Activated CD4-positive, alpha-beta T cell treated with anti-CD3 and anti-CD28 coated beads, Interleukin-2, amount 50 U/mL, for 24 hours (primary cell): ENCODE data around the gene NRROS.
"Not testable (repeated sequence)": the region's sequence is repeated elsewhere in the genome, so short reads cannot be mapped to it uniquely, and the experiment has no call there.

Source experiments
- DNase-seq, 2 donors: peaks; one replicate each; pipeline ENCODE4 v3.0.0-alpha.2; 2020; ENCODE audit warnings: low read depth in 1 of 2, low spot score in 1 of 2

The NRROS gene

GRCh38 chr3:196639483-196640296, at the start of gene NRROS:
Gene NRROS, plus strand, starts transcription at chr3:196639694. Its CDS starts 14,846 bp downstream, at chr3:196654540.
- peak; percentile 48 to 61 for DNase-seq

- no peak for DNase-seq
Measured at GRCh38 chr3:196590279-196590678, 49.2 kb upstream of the NRROS start.

DNA sequence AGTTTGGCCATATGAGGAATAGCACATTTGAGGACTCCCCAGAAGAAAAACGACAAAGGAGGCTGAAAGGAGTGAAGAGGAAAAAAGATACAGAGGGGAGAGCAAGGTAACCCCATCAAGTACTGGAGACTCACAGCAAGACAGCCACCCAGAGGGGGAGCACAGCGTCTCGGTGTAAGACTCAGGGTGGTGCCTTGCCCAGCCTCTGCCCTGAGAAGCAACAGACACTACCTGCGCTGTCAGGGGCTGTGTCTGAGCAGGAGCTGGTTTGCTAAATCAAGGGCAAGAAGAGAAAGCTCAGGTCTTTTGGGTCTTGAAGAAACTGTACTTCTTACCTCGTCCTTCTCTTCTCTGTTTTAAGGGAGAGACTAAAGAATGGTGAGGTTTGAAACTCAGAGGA, 43.1 kb upstream of the NRROS start:
- no peak for DNase-seq

GRCh38 chr3:196597971-196598733, 41.3 kb upstream of the NRROS start:
- DNase-seq, result not testable (repeated sequence)

DNA sequence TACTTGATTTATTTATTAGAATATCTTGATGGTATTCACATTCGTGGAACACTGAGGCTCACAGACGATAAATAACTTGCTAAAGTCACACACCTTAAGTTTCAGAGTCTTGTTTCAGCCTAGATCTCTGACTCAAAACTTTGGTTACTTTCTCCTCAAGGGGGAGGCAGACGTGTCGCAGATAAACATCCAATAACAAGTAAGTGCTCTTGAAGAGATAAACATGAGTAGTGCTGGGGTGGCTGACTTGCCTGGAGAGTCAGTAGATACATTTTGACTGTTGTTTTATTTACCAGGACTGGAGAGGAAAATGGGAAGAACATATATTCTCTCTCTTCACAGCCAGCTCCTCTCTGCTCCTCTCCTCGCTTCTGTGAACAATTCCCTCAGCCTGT, 39.8 kb upstream of the NRROS start:
- DNase-seq, result no peak

GRCh38 chr3:196600359-196600758, 39.1 kb upstream of the NRROS start:
- no peak for DNase-seq

DNA sequence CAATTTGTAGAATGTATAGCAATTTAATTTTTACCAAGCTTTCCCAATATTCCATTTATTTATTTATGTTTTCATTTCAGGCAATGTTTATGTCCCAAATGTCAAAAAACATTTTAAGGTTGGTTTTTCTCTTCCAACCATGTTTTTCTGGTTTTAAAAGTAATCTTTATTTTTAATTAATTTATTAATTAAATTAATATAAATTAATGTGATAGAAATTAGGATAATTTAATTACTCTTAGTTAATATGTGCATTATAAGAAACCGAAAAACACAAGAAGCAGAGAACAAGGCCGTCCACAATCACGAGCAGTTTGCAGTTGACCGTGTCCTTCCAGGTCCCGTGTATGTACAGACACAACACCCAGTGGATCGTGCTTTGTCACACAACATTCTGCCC, 36.8 kb upstream of the NRROS start:
- no peak for DNase-seq

GRCh38 chr3:196603683-196604082, 35.8 kb upstream of the NRROS start:
- DNase-seq, result no peak

DNA sequence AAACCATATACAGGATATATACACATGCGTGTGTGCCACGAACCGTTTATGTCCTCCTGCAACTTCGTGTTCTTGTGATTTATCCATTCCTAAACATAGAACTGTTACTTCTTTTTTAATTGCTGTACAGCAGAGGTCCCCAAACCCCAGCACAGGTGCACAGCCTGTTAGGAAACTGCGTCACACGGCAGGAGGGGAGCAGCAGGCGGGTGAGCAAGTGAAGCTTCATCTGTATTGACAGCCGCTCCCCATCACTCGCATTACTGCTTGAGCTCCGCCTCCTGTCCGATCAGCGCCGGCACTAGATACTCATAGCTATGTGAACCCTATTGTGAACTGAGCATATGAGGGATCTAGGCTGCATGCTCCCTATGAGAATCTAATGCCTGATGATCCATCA, 34.9 kb upstream of the NRROS start:
- DNase-seq, result peak in 1 of 2 donors; percentile 15

DNA sequence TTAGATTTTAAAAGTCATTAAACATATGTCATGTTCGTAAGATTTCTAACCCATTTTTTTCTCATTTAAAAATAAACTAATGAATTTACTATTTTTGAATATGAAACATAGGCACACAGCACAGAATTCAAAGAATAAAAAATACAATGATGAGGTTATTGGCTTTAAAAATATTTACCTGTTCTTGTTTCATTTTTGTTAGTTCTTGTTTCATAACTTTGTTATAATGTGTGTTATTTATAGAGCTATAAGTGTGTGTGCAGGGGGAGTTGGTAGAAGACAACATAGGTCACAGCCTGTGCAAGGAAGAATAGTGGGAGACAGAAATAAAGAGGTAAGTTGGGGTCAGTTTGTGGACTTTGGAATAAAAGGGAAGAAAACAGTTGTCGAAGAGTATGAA, 30.8 kb upstream of the NRROS start:
- DNase-seq, result no peak

DNA sequence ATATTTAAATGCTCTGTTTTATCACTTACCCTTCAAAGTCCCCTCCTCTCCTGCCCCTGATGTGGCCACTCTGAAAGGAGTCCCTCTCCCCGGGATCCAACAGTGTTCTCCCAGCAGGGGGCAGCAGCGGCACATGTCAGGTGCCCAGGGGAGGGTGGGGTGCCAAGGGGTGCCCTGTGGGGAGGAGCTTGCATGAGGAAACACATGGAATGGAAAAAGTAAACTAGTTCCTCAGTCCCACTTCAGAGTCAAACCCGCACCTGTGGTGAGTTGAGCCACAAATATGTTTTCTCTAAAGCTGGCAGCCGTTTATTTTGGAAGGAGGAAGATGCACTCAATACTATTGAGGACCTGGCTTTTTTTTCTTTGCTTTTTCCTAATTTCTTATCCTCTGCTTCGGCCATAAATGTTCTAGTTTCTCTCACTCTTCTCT, 30.1 kb upstream of the NRROS start:
- DNase-seq, result peak; percentile 90 to 94

DNA sequence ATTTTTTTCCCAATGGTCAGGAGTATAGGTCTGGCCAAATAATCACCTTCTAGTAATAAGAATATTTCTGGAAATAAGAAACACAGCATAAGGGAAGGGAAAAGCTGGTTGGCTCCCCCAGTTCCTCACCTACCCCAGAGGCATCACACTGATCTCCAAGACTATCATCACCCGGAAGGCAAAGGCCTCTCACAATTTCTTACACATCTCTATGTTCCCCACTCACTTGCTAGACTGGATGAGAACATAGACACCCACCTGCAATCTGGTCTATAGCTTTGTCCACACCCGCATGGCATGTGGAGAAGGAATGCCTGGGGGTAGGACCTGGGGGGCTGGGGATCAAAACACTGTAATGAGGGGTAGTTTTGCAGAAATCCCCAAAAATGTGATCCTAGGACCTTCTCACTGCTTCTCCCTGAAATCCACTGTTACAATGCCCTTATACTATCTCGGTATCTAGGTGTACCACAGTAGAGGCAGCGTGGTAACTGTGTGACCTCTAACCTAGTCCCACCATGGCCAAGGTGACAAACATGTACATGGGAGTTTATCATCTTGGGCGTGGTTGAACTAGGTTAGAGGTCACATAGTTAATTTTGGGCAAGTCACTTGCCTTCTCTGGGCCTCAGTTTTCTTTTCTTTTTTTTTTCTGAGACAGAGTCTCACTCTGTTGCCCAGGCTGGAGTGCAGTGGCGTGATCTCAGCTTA, 29.5 kb upstream of the NRROS start:
- no peak for DNase-seq

- DNase-seq, result no peak
Measured at GRCh38 chr3:196611761-196612483, 27.6 kb upstream of the NRROS start.

GRCh38 chr3:196615234-196615633, 24.3 kb upstream of the NRROS start:
- DNase-seq, result not testable (repeated sequence)

GRCh38 chr3:196617256-196617655, 22.2 kb upstream of the NRROS start:
- DNase-seq, result no peak

- no peak for DNase-seq
Measured at GRCh38 chr3:196619223-196619622, 20.3 kb upstream of the NRROS start.

- DNase-seq, result not testable (repeated sequence)
Measured at GRCh38 chr3:196619627-196620026, 19.9 kb upstream of the NRROS start.

GRCh38 chr3:196620161-196620604, 19.3 kb upstream of the NRROS start:
- no peak for DNase-seq

DNA sequence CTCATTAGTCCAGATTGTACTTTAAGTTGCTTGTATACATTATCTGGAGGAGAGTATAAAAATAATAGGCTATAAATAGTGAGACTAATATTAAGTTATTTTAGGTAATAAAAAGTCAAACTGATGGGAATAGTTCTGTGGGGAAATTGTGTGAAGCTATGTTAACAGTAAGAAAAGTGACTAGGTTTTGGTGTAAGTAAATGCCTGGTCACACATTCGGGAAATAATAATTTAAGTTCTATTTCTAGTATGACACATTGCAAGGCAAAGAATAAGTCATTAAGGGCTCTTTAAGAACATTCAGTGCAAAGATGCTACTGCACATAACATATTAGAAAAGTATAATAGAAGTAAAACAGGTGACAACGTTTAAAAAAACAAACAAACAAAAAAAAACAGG, 18.8 kb upstream of the NRROS start:
- DNase-seq, result no peak

DNA sequence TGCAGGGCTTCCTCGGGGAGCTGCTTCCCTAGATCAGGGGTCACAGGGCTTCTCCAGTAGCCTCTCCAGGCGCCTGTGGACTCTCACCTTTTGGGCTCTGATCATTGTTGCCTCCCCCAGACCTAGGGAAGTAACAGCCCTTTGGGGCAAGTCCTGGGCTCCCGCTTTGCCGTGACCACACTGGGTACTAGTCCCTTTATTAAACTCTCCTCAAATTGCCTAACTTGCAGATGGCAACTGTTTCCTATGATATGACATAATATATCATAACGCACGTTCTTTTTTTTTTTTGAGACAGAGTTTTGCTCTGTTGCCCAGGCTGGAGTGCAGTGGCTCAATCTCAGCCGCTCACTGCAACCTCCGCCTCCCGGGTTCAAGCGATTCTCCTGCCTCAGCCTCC, 17.9 kb upstream of the NRROS start:
- DNase-seq, result no peak
